T-helper 2 cell treated with Interferon-gamma antibody and Interleukin-4, amounts not matched to agents 100 ng/mL and 5 ng/mL, for 36 hours (primary cell): ENCODE results near the gene PPP6R2. TPM values are rescaled to one million over a fixed set of nuclear protein-coding genes. Genes with fewer than 3 reads are reported as not detected.

Experiments
- intact Hi-C: fragments of 100-400 bp; cut with micrococcal nuclease; formaldehyde crosslinking; loops from one replicate; pipeline ENCODE4 v1.15.1; 2023
- total RNA-seq: library from RNA; stranded (reverse); gene quantifications from 2 replicates; pipeline ENCODE4 v1.2.3, GENCODE V29; 2022

Gene PPP6R2
- total RNA-seq, 1 donor from 2014 or later: 54.9 TPM

DNA sequence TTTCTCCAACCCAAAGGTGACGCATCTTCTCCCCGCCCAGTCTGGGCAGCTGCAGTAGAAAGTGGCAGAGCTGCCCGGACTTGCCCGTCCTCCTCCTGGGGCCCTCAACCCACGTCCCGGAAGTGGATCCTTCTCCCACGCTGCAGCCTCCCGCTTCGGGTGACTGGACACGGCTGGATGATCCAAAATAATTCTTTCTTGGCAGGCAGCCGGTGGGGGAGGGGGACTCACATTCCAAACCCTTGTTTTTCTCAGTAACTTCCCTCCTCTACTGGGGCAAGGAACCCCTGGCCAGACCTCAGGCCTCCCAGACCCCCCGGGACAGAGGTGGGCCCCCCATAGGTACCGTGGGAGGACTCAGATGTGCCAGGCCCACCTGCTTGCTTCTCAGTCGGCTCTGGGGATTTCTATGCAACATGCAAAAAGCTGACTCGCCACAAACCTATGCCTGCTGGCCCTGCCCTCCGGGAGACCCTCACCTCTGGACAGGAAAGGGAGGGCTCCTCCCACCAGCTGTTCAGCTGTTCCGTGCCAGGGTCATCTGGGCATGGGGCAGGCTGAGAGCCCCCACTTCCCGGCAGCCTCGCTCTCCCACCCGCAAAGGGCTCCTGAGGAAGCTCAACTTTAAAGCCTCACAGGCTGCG is 37.1 kb upstream of the PPP6R2 start:
- intact Hi-C loops: no loop called here

DNA sequence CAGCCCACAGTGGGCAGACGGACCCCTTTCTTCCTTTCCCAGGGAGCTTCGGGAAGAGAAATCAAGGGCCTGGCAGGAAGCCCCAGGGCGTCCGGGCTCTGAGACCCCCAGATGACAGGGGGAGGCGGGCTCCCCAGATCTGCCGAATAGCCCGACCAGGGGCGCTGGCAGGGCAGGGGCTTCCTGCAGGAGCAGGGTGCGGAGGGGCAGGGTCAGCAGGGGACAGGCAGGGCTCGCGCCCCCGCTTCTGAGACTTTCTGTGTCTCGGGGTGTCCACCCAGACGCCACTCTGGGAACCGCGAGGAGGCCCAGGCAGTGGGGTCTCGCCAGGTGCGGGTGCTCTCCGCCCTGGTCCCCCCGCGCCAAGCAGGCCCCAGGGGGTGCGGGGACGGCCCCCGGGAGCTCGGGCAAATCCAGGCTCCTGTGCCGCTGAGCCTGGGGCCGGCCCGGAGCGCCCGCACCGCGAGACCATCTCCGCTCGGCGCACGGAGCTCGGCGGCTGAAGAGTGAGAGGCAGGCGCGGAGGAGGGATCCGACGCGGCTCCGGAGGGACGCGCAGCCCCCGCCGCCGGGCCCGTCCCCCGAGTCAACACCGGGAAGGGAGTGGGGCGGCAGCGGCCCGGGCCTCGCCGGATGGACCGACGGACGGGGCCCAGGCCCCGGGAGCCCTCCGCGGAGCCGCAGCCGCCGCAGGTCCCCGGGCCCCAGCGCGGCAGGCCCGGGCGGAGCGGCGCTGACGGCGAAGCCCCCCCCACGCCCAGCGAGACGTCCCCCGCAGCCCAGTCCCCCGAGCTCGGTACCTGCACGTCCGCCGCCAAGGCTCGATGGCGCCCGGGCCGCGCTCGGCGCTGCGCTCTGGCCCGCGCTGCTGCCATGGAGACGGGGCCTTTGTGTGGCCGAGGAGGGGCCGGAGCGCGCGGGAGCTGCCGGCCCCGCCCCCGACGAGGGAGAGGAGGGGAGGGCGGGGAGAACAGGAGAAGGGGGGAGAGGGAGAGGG is 36.1 kb upstream of the PPP6R2 start, which contains the start of gene PLXNB2:
TSS of gene PLXNB2 (minus strand) at position 894 of the 997 bp plus-strand sequence. CDS start 17,062 bp downstream, outside the sequence.
- intact Hi-C loops: no loop called here

DNA sequence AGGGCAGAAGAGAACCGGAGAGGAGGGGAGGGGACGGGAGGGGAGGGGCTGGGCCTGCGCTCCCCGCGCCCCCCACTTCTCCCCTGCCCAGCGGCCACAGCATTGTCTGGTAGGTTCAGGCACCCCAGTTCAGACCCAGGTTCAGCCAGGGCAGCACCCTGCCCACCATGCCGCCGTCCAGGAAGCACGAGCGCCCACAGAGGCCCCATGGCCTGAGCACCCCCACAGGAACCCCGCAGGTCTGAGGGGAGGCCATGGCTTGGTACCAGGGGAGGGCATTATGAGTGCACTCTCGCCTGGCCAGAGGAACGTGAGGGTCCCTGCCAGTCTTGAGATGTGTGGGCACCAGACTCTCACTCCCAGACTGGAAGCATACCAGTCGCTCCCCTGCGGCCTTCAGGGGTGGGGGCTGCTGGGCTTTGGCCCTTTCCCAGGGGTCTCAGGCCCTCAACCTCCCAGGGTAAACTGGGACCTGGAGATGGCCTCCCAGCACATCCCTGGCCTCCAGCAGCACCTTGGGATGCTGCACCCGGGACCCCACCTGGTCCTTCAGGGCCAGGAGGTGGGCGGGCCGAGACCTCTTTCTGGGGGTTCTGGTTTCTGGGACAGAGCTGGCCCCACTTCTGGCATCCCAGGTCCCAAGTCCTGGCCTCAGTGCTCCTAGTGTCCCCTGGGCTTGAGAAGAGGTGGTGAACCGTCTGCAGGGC is 35.1 kb upstream of the PPP6R2 start:
- intact Hi-C loops: no loop called here

DNA sequence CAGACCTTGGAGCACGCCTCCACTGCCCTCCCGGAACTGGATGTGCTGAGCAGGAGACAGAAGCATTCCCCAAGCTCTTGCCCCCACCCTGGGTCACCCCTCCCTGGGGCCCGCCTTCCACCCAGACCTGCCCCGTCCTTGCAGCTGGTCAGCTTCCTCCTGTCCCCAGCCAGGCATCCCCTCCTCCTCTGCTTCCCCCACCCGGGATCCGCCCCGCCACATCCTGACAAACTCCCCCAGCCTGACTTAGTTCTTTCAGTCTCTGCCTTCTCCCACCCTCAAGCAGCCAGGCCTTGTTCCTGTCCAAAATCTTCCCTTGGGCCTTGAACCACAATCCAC is 34.6 kb upstream of the PPP6R2 start:
- intact Hi-C loops: no loop called here

DNA sequence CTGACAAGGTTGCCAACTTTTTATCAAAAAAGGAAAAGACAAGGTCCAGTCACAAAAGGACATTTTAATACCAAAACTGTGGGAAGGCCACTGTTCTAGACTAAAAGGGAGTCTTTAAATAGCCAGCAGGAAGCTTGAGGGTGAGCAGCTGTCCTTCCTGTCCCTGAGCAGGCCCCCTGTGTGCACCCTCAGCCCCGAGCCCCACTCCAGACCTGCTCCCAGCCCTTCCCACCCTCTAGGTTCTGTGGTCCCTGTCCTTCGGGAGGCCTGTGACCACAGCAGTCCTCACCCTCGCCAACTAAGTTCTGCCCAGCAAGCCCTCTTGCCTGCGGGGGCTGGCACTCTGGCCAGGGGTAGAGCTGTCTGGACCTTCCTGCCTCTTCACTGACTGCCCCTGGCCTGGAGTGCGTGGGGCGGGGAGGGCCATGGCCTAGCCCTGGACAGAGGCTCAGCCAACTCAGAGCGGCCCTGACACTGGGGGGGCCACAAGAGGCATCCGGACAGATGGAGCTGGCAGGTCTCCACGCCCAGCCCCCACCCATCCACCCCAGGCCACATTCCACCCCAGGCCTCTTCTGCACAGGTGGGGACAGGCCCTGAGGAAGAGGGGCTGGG is 34.0 kb upstream of the PPP6R2 start:
- intact Hi-C loops: no loop called here

DNA sequence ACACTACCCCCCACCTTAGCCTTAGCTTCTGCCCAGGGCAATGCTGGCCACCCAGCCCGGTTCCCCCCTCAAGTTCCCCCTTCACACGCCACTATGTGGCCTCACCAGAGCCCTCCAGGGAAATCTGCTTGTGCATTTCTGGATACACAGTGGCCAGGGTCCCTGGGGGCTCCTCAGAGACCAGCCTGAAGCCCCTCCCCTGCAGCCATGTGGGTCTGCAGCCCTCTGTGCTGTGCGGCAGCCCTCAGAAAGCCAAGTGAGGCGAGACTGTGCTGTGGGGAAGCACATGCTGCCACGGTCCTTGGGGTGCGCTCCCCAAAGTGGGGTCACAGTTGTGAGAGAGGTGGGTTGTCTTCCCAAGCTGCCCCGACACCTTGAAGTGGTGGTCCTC is 33.5 kb upstream of the PPP6R2 start:
- intact Hi-C loops: no loop called here

DNA sequence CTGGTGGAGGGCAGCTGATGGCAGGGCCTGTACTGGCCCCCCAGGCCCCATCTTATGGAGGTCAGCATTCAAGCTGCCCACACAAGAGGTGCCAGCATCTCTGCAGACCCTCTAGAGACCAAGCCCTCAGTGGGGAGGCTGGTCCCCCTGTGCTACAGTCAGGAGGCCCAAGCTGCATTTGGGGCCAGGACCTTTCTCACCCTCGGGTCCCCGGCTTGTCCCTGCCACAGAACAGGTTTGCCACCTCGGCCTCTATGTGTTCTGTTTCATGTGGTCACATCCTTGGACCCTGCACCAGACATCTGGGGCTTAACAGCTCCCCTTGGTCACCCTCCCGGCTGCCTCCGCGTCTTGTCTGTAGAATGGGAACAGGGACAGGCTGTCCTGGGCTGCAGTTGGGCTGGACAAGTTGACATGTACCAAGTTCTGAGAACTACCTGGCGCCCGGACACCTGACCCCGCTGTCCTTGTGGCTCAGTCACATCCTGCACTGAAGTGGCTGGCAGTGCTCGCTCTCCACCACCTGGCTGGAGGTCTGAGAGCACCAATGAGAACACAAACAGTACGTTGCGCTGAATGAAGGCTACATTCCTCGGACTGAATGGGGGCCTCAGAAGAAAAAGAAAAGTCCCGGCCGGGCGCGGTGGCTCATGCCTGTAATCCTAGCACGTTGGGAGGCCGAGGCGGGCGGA is 33.0 kb upstream of the PPP6R2 start:
- intact Hi-C loops: no loop called here

DNA sequence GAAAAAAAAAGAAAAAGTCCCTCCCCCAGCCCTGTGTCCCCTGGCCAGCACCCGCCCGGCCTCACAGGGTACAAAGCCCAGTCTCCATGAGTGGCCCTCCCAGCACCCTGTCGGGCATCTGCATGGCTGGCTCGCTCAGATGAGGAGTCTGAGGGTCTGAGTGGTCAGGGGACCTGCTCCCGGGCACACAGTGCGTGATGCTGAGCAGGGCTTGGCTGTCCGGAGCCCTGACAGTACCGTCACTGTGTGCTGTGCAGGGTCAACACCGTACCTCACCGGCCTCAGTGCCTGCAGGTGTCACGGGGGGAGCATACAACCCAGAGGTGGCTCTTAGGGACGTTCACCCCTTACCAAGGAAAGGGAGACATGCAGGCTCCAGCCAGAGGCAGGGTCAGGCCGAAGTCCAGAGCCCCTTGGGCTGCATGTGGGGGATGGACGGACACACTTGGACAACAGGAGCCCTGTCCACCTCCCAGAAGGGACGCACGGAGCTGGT is 32.1 kb upstream of the PPP6R2 start:
- intact Hi-C loops: no loop called here

DNA sequence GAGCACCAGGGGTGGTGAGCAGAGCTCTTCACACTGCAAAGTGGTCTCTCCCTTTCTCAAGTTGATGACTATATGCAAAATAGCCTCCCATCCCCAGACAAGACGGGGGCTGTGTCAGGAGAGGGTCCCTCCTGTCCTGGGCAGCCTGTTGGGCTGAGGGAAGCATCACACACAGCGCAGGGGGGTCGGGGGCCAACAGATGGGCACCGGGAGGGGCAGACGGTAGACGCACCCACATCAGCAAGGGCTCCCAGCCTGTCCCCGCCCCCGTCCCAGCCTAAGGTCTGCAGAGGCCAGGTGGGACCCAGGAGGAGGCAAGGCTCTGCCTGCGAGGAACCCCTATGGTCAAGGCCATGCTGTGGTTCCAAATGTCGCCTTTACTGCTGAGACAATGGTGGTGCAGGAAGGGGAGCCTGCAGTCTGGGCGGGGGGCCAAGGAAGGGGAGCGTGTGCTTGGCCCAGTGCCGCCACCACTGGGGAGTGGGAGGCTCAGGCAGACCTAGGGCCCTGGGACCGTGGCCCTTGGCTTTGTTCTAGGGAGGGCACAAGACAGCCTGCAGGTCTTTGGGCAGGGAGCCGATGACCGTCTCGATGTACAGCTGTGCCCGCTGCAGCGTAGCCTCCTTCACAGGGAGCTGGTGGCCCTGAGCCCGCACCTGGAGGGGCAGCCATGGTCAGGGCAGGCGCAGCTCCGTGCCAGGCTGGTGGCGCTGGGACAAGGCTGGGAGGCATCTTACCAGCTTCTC is 31.3 kb upstream of the PPP6R2 start:
- intact Hi-C loops: no loop called here

DNA sequence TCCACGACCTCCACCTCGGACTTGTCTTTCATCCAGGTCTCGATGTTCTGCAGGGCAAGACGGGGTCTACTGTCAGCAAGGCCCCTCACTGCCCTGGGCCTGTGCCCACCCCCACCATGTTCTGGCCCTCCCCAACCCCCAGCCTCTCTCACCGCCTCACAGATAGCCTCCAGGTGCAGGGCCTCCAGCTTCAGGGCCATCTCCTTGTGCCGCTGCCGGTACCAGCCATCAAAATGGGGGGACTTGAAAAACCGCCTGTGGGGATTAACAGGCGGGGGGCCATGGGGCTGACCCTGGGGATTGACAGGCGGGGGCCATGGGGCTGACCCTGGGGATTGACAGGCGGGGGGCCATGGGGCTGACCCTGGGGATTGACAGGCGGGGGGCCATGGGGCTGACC is 30.8 kb upstream of the PPP6R2 start:
- intact Hi-C loops: no loop called here

DNA sequence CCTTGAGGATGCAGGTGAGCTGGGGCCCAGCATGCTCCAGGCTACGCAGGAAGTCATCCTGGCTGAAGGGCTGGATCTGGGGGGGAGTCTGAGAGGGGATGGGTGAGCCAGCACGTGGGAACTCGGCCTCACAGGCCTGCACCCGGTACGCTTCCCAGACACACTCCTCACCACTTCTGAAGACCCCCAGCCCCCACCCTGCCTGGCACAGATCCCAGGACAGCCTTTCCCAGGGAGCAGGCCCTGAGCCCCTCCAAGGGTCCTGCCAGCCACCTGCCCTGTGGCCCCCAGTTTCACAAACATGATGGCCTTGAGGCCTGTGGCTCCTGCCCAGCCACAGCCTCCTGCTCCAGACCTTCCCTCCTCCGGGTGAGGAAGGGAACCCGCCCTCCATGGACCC is 30.1 kb upstream of the PPP6R2 start:
- intact Hi-C loops: no loop called here

DNA sequence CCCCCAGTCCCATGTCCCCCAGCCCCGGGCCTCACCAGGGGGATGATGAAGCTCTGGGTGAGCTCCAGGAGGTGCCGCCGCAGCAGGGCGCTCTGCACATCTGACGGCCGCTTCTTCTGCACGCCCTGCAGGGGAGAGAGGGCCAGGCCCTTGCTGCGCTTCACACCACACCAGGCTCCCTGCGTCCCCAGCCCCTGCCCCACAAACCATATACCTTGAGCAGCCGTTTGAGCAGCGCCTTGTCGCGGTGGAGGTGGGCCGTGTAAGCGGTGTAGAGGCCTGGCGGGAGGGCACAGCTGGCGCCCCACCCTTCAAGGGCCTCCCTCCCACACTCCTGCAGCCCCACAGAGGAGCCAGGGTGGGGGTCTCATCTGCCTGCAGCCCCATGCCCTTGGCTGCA is 29.5 kb upstream of the PPP6R2 start:
- intact Hi-C loops: no loop called here

DNA sequence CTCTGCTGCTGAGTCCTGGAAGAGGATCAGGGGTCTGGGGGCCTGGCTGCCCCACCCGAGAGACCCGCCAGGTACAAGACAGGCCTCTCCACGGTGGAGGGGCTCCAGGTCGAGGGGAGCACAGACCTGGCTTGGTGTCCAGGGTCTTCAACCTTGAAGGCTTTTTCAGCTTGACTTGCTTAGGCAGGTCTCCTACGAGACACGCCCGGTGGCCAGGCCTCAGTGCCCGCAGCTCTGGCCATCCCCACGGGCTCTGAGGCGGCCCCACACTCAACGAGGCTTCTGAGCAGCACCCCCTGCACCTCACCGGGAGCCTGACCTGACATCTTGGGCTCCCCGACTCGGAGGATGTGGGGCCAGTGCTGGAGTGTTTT is 29.1 kb upstream of the PPP6R2 start:
- intact Hi-C loops: loop anchor here (2.0 kb wide), 1 partner anchor 29 kb away; the partner anchor contains the start of gene PPP6R2

DNA sequence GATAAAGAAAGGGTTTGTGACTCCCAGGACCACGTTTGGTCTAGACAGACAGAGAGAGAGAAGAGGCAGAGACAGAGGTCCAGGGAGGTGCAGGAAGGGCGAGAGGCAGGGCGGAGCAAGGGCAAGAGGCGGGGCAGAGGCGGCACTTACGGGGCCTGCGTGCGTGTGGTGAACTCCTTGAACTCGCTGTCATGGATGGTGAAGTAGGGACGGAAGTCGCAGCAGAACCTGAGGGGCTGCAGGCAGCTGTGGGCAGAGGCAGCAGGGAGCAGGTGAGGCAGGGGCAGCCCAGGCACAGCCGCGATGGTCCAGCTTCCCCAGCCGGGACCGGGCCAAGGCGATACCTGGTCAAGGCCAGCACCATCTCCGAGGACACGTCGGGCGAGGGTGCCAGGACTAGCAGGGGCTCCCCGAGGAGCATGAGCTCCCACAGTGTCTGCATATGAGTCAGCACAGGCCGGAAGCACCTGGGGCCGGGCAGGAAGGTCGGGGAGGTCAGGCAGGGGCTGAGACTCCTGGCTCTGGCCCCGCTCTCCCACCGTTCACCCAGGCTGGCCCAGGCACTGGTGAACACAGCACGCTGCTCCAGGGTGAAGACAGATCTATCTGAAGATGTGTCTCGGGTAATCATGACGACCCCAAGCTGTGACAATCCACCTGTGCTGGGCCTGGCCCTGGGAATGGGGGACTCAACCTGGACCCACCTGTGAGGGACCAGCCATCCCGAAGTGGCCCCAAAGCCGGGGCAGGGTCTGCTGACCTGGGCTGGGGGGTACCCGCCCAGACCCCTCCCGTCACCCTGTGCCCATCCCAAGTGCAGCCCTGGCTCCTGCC is 28.5 kb upstream of the PPP6R2 start:
- intact Hi-C loops: loop anchor here (2.0 kb wide), 1 partner anchor 28 kb away; the partner anchor contains the start of gene PPP6R2

DNA sequence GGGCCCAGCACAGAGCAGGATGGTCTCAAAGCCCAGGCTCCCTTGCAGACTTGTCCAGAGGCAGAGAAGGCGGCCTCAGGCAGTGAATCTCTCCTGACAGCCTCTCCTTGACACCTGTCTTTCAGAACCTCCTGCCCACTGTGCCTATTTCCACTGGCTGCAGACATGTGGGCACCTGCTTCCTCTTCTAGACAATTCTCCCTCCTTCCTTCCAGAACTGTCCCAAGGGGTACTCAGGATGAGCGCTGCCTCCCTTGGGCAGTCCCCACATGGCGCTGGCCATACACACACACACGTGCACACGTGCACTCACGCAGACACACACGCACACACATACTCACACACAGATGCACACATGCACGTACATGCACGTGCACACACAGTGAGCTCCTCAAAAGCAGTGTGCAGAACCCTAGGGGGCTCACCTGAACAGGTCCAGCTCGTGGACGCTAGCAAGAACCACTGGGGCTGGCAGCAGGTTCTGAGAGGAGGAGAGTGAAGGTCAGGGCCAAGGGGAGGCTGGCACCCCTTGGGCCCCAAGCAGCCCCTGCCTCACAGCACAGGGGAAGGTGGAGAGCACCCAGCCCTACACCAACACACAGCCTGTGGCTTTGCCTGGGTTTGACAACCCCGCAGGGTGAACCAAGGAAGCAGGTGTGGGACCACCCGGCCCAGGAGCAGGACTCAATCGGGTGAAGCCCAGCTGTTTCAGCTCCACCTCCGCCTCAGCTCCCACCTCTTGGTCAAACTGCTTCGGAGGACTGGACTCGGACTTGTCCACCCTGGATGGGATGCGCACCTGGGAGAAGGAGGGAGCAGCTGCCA is 27.6 kb upstream of the PPP6R2 start:
- intact Hi-C loops: loop anchor here (2.0 kb wide), 1 partner anchor 27 kb away; the partner anchor contains the start of gene PPP6R2

DNA sequence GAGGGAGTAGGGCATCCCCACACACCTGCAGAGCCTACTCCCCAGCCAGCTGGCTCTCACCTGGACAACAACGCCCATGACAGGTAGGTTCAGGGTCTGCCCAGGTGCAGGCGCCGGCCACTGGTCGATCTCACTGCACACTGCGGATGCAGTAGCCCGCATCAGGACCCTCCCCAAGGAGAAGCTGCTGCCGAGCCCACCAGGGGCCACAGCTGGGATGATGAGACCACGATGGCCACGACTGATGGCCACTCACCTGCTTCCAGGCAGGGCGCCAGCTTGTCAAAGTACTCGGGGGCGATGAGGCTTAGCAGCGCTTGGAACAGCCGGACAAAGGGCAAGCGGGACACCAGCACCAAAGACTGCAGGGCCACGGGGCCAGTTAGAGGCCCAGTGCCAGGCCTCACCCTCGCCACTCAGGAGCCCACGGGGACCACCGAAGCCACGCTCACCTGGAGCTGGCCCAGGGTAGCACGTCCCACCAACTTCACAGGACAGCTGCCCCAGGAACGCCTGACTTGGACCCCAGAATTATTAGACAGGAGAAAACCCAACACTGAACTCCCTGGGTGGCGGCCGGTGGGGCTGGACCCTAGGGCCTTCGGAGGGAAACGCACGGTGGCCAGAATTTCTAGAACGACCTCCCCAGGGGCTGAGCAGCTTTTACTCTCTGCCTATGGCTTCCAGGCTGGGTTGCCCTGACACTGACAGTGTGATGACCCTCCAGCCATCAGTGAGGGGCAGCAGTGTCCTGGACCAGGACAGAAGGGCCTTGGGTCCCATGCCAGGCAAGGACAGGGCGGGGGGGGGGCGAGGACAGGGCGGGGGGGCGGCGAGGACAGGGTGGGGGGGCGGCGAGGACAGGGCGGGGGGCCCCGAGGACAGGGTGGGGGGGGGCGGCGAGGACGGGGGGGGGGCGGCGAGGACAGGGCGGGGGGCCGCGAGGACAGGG is 26.7 kb upstream of the PPP6R2 start:
- intact Hi-C loops: no loop called here

DNA sequence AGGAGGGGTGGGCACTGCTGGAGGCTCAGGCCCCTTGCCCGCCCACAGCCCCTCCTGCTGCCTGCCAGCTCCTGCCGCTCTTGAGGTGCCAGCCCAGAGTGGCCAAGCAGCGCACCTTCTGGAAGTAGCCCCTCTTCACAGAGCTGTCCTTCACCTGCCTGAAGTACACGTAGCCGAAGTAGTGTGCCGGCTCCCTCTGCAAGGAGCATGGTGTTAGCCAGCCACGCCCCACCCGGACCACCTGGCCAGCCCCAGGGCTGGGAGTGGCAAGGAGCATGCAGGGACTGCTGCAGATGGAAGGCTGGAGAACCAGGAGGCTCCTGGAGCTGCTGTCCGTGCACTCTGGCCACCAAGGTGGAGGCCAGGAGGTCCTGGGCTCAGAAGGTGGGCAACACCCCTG is 25.9 kb upstream of the PPP6R2 start:
- intact Hi-C loops: no loop called here
